Activated CD8-positive, alpha-beta memory T cell treated with anti-CD3 and anti-CD28 coated beads, Interleukin-2, amount 50 U/mL, for 1 hour (primary cell): Measurements from ENCODE around the gene TRIM66.

ENCODE experiments used
- DNase-seq: peaks from one replicate; pipeline ENCODE4 v3.0.0-alpha.2; 2020; ENCODE audit errors: extremely low read depth

Gene TRIM66

GRCh38 chr11:8573777-8574176 lies 108.7 kb downstream of the TRIM66 start:
- DNase-seq, result no peak

DNA sequence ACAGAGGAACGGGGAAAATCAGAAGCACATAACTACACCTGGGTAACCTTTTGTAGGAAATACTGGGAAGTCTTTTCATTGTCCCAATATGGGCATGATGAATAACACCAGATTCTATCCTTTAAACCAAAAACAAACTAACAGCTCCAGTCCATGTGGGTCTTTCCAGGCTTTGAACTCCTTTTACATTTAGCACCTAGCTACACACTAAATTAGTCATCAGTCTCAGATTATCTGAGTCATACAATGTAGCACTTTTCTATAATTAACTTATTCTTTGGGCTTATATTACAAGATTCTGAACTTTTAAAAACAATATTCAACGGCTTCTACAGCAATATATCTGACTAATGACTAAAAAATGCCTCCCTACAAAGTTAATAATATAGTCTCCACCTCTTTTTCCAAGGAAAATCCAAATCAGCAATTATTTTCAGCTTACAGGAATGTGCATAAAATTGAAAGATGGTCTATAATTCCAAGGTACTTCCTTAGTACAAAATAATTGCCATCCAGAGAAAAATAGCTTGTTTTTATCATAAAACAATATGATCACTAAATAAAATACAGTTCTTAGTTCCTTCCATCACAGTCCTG lies 114.8 kb downstream of the TRIM66 start:
- DNase-seq, result no peak

DNA sequence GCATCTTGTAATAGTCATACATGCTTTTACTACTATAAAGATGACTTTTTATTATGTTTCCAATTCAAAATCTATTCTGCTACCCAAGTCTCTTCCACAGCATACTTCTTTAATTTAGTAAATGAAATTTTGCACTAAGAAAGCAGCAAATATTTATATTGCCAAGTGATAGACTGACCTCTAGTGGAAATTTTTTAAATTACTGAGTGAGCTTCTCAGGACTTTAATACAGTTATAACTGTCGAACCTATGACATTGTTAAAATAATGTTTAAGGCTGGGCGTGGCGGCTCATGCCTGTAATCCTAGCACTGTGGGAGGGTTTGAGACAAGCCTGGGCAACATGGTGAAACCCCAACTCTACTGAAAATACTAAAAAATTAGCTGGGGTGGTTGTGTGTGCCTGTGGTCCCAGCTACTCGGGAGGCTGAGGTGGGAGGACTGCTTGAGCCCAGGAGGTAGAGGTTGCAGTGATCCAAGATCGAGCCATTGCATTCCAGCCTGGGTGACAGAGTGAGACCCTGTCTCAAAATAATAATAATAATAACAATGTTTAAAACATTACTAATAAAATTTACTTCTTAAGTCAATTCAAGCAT lies 115.8 kb downstream of the TRIM66 start:
- no peak for DNase-seq

DNA sequence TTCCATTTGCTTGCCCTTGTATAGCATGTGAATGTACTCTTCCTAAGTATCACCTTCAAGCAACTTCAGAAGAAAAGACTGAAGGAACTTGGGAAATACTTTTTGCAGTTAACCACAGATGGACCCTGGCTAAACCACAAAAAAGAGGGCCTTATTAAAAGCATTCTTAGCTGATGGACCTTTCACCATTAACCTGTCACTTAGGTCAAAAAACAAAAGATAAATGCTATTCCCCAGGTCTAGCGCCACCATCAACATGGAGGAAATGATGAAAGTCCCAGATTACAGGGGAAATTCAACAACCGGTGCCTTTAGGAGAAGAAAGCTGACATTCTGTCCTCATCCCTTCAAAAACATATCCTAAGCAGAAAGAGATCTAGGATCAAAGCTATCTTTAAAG lies 117.9 kb downstream of the TRIM66 start:
- no peak for DNase-seq
